NCI-H128 (cell line): ENCODE results near the gene EID1.
"Not testable (repeated sequence)": the region's sequence is repeated elsewhere in the genome, so short reads cannot be mapped to it uniquely, and the experiment has no call there.

ENCODE experiments used
- DNase-seq: peaks from one replicate; lab custom pipeline; 2025; ENCODE audit not compliant: unreplicated experiment; lab: John Stamatoyannopoulos, UW

The EID1 gene

DNA sequence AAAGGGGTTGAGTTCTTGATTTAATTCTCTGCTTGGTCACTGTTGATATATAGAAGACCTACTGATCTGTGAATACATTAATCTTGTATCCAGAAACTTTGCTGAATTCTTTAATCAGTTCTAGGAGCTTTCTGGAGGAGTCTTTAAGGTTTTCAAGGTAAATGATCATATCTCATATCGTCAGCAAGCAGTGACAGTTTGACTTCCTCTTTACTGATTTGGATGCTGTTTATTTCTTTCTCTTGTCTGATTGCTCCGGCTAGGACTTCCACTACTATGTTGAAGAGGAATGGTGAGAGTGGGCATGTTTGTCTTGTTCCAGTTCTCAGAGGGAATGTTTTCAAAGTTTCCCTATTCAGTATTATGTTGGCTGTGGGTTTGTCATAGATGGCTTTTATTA, 31.4 kb downstream of the EID1 start:
- DNase-seq, result not testable (repeated sequence)

DNA sequence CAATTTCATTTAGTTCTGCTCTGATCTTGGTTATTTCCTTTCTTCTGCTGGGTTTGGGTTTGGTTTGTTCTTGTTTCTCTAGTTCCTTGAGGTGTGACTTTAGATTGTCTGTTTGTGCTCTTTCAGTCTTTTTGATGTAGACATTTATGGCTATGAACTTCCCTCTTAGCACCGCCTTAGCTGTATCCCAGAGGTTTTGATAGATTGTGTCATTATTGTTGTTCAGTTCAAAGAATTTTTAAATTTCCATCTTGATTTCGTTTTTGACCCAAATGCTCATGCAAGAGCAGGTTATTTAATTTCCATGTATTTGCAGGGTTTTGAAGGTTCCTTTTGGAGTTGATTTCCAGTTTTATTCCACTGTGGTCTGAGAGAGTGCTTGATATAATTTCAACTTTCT, 32.6 kb downstream of the EID1 start:
- not testable (repeated sequence) for DNase-seq

DNA sequence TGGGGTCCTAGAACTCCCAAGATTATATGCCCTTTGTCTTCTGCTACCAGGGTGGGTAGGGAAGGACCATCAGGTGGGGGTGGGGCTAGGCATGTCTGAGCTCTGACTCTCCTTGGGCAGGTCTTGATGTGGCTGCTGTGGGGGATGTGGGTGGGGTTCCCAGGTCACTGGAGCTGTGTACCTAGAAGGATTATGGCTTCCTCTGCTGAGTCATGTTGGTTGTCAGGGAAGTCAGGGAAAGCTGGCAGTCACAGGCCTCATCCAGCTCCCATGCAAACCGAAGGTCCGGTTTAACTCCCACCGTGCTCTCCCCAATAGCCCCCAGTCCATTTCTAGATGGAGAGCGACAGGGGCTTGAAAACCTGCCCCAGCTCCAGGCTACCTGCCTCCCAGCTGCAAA, 35.2 kb downstream of the EID1 start:
- DNase-seq, result no peak

DNA sequence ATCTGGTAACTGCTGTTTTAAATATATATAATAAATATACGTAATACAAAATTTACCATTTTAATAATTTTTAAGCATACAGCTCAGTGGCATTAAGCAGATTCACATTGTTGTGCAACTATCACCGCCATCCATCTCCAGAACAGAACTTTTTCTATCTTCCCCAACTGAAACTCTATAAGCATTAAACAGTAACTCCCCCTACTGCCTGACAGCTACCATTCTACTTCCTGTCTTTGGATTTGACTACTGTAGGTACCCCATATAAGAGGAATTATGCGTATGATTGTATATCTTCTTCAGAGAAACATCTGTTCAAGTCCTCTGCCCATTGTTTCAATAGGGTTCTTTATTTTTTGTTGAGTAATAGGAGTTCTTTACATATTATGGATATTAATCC, 36.8 kb downstream of the EID1 start:
- DNase-seq, result no peak

DNA sequence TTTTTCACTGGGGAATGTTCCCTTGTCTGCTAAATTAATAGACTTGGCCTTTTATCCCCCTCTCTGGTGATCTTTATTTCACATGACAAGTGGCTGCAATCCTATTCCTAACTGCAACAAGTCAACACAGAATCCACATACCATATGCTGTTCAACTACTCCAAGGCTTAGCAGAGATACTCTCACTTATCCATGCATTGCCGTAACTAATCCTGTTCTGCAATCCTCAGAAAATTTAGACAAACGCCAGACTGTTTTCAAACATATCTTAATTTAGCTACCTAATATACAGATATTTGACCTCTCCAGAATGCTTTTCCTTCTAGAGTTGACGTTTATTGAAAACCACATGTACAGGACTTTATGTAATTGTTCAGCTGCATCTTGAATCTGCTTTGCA, 37.9 kb downstream of the EID1 start:
- no peak for DNase-seq

DNA sequence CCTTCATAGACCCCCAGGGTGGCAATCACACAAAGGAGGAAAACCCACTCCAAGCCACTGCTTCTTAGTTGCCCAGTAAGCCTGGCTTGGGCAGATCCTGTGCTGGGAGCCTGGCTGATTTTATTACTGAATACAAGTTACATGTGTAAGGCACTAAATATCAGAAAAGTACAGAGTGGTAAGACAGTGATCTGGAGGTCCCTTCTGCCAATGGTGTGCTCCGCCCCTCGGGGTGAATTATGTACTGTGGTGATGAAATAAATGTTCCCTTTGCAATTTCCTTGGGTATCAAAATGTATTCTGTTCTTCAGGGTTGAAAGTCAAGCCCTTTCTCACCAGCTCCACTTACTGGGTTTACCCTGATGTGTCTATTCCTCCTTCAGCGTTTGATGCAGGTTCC, 38.8 kb downstream of the EID1 start:
- DNase-seq, result no peak

DNA sequence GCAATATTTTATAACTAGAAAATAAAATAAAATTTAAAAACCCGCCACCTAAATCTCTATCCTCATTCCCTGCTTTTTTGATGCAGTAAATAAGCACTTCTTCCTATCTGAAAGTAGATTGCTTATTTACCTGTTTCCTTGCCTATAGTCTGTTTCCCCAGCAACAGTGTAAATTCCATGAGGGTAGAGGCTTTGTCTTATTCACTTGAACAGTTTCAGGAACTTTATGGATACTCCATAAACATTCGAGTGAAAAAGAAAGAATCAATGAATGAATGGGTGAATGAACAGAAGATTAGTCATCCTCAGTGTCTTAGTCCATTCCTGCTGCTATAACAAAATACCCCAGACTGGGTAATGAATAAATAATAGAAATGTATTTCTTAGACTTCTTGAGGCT, 44.1 kb downstream of the EID1 start:
- no peak for DNase-seq

DNA sequence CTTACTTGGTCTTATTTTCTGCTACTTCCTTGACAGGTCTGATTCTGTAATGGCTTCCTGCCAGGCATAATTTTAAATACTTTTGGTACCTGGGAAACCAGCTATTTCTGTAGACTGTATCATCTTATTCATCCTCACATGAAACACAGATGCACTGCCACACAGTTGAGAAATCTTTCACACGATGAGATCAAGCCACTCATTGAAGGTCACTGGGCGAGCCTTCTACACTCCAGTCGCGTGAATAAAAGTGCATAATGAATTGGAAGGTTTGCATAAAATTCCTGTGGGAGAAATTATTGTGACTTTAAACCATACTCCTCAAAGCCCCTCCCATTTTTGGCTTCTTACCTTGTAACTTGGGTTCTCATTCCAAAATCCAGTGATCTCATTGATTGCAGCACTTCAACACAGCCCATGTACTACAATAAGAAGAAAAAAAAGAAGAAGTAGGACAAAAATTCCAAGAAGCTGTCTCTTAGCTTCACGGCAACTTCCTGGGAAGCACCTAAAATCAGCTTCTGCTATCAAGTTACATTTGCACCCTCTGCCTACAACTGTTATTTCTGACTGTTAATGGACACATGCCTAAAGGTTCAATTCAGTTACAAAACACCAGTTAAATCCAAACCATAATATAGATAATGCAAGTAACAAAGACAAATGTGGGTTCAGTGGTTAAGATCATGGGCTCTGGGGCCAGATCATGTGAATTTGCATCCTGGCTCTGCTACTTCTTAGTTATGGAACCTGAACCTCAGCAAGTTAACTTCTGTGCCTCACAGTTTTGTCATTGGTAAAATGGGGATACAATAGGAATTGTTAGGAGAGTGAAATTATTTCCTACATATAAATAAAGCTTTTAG, 46.8 kb downstream of the EID1 start:
- no peak for DNase-seq

DNA sequence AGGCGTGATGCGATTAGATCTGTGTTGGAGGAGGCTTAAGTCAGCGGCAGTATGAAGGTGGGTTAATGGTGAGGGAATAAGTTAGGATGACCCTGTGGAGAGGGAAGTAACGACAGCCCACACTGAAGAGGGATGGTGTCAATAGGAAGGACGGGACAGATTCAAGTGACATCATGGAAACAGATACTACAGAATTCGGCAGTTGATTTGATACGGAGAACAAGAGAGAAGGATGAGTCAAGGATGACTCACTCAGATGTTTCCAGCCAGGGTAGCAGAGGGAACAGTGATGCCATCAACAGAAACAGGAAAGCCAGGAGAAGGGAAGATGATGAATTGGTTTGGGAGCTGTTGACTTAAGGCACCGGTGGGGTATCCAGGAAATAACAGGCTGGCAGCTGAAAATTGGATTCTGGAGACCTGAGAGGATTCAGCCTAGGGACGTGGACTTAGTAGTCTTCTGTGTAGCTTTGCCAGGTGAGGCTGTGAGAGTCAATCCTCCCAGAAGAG, 47.8 kb downstream of the EID1 start:
- no peak for DNase-seq

DNA sequence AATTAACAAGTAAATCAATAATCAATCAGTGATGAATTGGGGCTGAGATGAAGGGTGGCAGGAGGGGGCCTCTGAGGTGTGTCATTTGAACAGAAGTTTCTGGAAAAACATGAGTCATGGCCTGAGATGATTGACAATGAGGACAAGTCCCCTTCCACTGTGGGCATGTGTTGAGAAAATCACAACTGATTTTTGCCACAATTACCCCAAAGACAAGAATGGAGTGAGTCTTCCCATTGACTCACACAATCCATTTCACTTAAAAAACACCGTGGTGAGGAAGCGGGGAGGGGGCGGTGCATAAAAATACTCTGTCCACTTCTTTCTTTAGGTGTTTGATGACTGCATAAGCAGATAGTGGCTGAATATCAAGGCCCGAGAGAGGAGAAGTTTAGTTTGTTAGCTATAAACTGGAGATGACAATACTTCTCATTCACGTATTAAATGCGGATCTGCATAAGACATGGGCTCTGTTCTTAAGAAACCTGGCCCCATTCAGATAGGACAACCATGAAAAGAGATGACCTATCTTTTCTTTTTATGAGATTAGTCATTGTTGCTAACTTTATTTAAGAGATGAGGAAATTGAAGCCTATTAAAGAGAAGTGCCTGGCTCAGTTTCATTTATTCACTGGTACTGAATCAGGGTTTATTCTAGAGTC, 51.1 kb downstream of the EID1 start:
- no peak for DNase-seq

DNA sequence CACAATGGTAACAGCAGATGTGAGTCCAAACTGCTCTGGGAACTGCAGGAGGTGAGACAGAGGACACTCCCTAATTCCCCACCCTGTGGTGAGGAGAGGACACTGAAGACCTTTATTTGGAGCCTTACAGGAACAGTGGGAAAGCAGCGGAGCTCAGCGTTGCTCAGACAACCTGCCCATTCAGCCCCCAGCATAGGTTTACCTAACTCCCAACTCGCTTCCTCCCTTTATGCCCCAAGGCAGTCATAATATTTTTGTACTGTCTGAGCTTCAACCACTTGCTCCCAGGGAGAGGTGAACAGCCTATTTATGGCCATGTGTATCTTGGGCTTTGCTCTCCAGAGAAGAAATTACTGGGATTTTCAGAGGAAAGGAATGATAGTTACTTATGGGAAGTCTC, 51.7 kb downstream of the EID1 start:
- no peak for DNase-seq
